KMS-11 (cell line): ENCODE measurements around the gene LHX5.

ENCODE experiments used
- H2AFZ ChIP-seq: fragments of 200-600 bp; sonication (generic); 2 replicates; pipeline ENCODE4 v1.6.1; 2016; ENCODE audit warnings: antibody characterized with exemption, mixed run types, low read depth
- H3K27ac ChIP-seq: fragments of 200-600 bp; sonication (generic); 2 replicates; pipeline ENCODE4 v1.6.1; 2016; ENCODE audit warnings: mild to moderate bottlenecking, mixed run types
- H3K27me3 ChIP-seq: fragments of 200-600 bp; sonication (generic); 2 replicates; pipeline ENCODE4 v1.6.1; 2017; ENCODE audit warnings: mild to moderate bottlenecking, low read depth, mixed run types, moderate library complexity; ENCODE audit not compliant: insufficient read depth
- H3K36me3 ChIP-seq: fragments of 200-600 bp; sonication (generic); 2 replicates; pipeline ENCODE4 v1.6.1; 2017; ENCODE audit warnings: mild to moderate bottlenecking, mixed run types; ENCODE audit not compliant: insufficient read depth
- H3K4me1 ChIP-seq: fragments of 200-600 bp; sonication (generic); 2 replicates; pipeline ENCODE4 v1.6.1; 2016; ENCODE audit warnings: mild to moderate bottlenecking, low read depth, mixed run types; ENCODE audit not compliant: poor library complexity, severe bottlenecking
- H3K4me2 ChIP-seq: fragments of 200-600 bp; sonication (generic); 2 replicates; pipeline ENCODE4 v1.7.0; 2016; ENCODE audit warnings: mild to moderate bottlenecking, mixed run types
- H3K4me3 ChIP-seq: fragments of 200-600 bp; sonication (generic); IDR thresholded peaks from 2 replicates; pipeline ENCODE4 v1.6.1; 2017; ENCODE audit warnings: low read depth, low read length, mixed read lengths; ENCODE audit not compliant: insufficient read depth
- H3K79me2 ChIP-seq: fragments of 200-600 bp; sonication (generic); 2 replicates; pipeline ENCODE4 v1.6.1; 2016; ENCODE audit warnings: low read depth, mixed run types; ENCODE audit not compliant: insufficient read depth
- H3K9ac ChIP-seq: fragments of 200-600 bp; sonication (generic); 2 replicates; pipeline ENCODE4 v1.6.1; 2016; ENCODE audit warnings: mild to moderate bottlenecking, mixed run types
- H4K20me1 ChIP-seq: fragments of 200-600 bp; sonication (generic); 2 replicates; pipeline ENCODE4 v1.6.1; 2016; ENCODE audit warnings: mild to moderate bottlenecking, mixed run types; ENCODE audit not compliant: insufficient read depth
- CTCF ChIP-seq: fragments of 200-600 bp; sonication (generic); conservative IDR thresholded peaks from 2 replicates; pipeline ENCODE4 v1.6.1; 2017; ENCODE audit warnings: low read depth, mild to moderate bottlenecking, antibody characterized with exemption, low read length, moderate library complexity, mixed read lengths

Gene LHX5

GRCh38 chr12:113469949-113470743 lies 1.5 kb downstream of the LHX5 start:
- Histone ChIP-seq H4K20me1 (no peaks in the 10 kb centered on the region), H3K4me1 (no peaks in the 10 kb centered on the region), H3K27ac (no peak overlapping the region), H3K4me2 (no peak overlapping the region), H3K4me3 (no peak overlapping the region), H3K36me3 (no peaks in the 10 kb centered on the region), H3K79me2 (no peaks in the 10 kb centered on the region), H3K9ac (no peak overlapping the region), H2AFZ (no peak overlapping the region), H3K27me3 (peaks cover 42% of the 10 kb centered on the region; the same call in 1 of the 2 replicates)
- TF ChIP-seq CTCF, result no peak

GRCh38 chr12:113469224-113469948 lies 2.3 kb downstream of the LHX5 start:
- H3K4me1 ChIP-seq, result no peaks in the 10 kb centered on the region
- H3K27me3 ChIP-seq, result peaks cover 46% of the 10 kb centered on the region
- no peak for TF ChIP-seq CTCF
- no peaks in the 10 kb centered on the region for H3K36me3 ChIP-seq
- no peak overlapping the region for H3K27ac ChIP-seq
- no peak overlapping the region for H3K4me3 ChIP-seq
- no peaks in the 10 kb centered on the region for H4K20me1 ChIP-seq
- H3K79me2 ChIP-seq, result no peaks in the 10 kb centered on the region
- no peak overlapping the region for H3K4me2 ChIP-seq
- H2AFZ ChIP-seq, result no peak overlapping the region
- H3K9ac ChIP-seq, result no peak overlapping the region

- no peaks in the 10 kb centered on the region for H3K4me1 ChIP-seq
- no peaks in the 10 kb centered on the region for H4K20me1 ChIP-seq
- H3K4me3 ChIP-seq, result no peak overlapping the region
- no peak overlapping the region for H2AFZ ChIP-seq
- no peak overlapping the region for H3K27ac ChIP-seq
- no peaks in the 10 kb centered on the region for H3K79me2 ChIP-seq
- H3K36me3 ChIP-seq, result no peaks in the 10 kb centered on the region
- peaks cover 44% of the 10 kb centered on the region for H3K27me3 ChIP-seq
- no peak overlapping the region for H3K4me2 ChIP-seq
- H3K9ac ChIP-seq, result no peak overlapping the region
- no peak for TF ChIP-seq CTCF
These were observed 3.1 kb downstream of the LHX5 start for GRCh38 chr12:113468365-113469223.

- no peak for TF ChIP-seq CTCF
- Histone ChIP-seq H2AFZ (peak overlapping the region; percentile 49), H3K4me3 (no peak overlapping the region), H3K79me2 (no peaks in the 10 kb centered on the region), H3K4me1 (no peaks in the 10 kb centered on the region), H3K27ac (no peak overlapping the region), H4K20me1 (no peaks in the 10 kb centered on the region), H3K9ac (no peak overlapping the region), H3K36me3 (no peaks in the 10 kb centered on the region), H3K4me2 (0 out of 2 replicates have a peak overlapping the region, but pooled peaks have one; percentile 21), H3K27me3 (peaks cover 44% of the 10 kb centered on the region)
These were observed 3.9 kb downstream of the LHX5 start for GRCh38 chr12:113467502-113468364.
